CD4-positive, alpha-beta T cell treated with Interleukin-15 for 1 hour (primary cell): Measurements from ENCODE around the gene AIM2.
A peak's percentile ranks its signal among the peaks of the same experiment; 100 is the strongest.
"Not testable (repeated sequence)": the region's sequence is repeated elsewhere in the genome, so short reads cannot be mapped to it uniquely, and the experiment has no call there.

ENCODE experiments used
- DNase-seq: peaks from one replicate; pipeline ENCODE4 v3.0.0-alpha.2; 2020

AIM2 gene

GRCh38 chr1:159077120-159077961 is 775 bp upstream of the AIM2 start:
- DNase-seq = peak; percentile 91

- no peak for DNase-seq
Observed at GRCh38 chr1:159071970-159072582, 4.5 kb downstream of the AIM2 start.

GRCh38 chr1:159068886-159069285 is 7.7 kb downstream of the AIM2 start:
- peak; percentile 33 for DNase-seq

- DNase-seq = peak; percentile 39
Observed at GRCh38 chr1:159067699-159068621, 8.6 kb downstream of the AIM2 start.

GRCh38 chr1:159066108-159066507 is 10.5 kb downstream of the AIM2 start:
- DNase-seq = no peak

GRCh38 chr1:159065106-159065505 is 11.5 kb downstream of the AIM2 start:
- DNase-seq = no peak

GRCh38 chr1:159058751-159059150 is 17.8 kb downstream of the AIM2 start:
- no peak for DNase-seq

GRCh38 chr1:159056069-159056698 is 20.4 kb downstream of the AIM2 start:
- DNase-seq = no peak

GRCh38 chr1:159055181-159055641 is 21.4 kb downstream of the AIM2 start:
- no peak for DNase-seq

- no peak for DNase-seq
Observed at GRCh38 chr1:159054427-159054826, 22.1 kb downstream of the AIM2 start.

GRCh38 chr1:159051436-159051835 is 25.1 kb downstream of the AIM2 start:
- no peak for DNase-seq

GRCh38 chr1:159046486-159046885 is 30.1 kb downstream of the AIM2 start:
- not testable (repeated sequence) for DNase-seq

- no peak for DNase-seq
Observed at GRCh38 chr1:159040893-159041724, 35.5 kb downstream of the AIM2 start.

- DNase-seq = no peak
Observed at GRCh38 chr1:159040206-159040605, 36.4 kb downstream of the AIM2 start.

- DNase-seq = no peak
Observed at GRCh38 chr1:159030877-159031447, 45.6 kb downstream of the AIM2 start.

- no peak for DNase-seq
Observed at GRCh38 chr1:159030311-159030710, 46.3 kb downstream of the AIM2 start.

GRCh38 chr1:159026841-159027240 is 49.7 kb downstream of the AIM2 start:
- not testable (repeated sequence) for DNase-seq

- no peak for DNase-seq
Observed at GRCh38 chr1:159025043-159025442, 51.5 kb downstream of the AIM2 start.

- DNase-seq = no peak
Observed at GRCh38 chr1:159023723-159024122, 52.8 kb downstream of the AIM2 start.

GRCh38 chr1:159015440-159015909 is 61.1 kb downstream of the AIM2 start:
- DNase-seq = peak; percentile 80

- no peak for DNase-seq
Observed at GRCh38 chr1:159014851-159015250, 61.7 kb downstream of the AIM2 start.
